ENCODE data around the gene UQCC2.

The UQCC2 gene

DNA sequence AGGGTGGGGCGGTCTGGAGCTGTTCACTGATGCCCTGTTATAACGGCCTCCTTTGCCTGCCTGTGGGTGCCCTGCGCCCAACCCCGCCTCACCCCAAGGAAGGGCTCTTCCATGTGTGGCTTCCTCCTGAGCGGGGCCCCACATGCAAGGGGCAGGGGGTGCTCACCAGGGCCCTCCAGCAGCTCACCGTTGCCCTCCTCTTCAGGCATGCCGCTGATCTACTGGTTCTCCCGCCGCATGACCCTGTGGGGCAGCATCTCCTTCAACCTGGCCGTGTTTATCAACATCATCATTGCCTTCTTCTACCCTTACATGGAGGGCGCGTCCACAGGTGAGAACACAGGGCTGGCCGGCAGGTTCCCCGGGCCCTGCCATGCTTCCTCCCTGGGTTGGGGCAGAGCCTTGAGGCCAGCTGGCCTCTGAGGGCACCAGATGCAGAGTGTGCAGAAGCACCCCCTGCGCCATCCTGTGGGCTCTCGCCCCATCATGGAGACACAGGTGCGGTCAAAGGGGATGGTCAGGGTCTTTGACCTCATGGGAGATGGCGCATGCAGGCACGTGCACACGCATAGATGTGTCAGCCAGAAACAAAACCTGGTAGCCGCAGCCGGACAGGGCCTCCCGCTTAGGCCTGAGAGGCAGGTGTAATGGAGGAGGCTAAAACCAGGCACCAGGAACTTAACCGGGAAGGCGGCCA lies 22.9 kb downstream of the UQCC2 start:
- DNase-seq = no peak

DNA sequence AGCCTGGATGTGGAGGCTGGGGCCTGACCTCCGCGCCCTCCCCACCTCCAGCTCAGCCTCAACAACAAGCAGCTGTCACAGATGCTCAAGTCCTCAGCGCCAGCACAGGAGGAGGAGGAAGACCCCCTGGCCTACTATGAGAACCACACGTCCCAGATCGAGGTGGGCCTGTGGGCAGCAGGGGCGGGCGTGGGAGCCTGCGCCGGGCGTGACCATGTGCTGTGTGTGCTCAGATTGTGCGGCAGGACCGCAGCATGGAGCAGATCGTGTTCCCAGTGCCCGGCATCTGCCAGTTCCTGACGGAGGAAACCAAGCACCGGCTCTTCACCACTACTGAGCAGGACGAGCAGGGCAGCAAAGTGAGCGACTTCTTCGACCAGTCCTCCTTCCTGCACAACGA lies 23.5 kb downstream of the UQCC2 start:
- DNase-seq = no peak

DNA sequence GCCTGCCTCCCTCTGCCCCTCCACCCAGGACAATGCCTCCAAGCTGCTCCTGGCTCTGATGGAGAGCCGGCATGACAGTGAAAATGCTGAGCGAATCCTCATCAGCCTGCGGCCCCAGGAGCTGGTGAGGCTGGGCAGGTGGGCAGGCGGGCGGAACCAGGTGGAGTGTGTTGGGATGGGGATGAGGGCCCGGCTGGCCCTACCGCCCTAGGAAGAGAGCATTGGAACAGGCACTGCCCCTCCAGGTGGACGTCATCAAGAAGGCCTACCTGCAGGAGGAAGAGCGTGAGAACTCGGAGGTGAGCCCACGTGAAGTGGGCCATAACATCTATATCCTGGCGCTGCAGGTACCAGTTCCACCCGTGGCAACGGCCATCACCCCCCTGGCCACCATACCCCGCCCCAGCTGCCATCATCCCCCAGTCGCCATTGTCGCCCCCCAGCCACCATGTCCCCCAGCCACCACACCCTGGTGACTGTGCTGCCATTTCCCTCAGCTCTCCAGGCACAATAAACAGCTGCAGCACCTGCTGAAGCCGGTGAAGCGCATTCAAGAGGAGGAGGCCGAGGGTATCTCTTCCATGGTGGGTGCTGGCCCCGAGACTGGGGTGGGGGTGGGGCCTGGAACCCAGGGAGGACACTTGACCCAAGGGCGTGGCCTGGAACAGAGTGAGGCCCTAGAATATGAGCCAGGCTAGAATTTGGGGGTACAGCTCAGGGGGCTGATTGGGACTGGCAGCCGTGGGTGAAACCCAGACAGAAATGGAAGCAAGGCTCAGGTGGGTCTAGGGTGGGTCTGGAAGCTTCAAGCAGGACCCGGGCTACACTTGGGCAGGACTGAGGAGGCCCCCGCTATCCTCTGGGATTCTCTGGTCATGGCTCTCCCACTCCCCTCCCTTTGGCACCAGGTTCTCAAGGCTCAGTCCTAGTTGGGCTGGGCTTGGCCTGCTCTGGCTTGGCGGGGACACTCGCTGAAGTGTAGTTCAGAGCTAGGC lies 24.2 kb downstream of the UQCC2 start:
- DNase-seq = no peak

DNA sequence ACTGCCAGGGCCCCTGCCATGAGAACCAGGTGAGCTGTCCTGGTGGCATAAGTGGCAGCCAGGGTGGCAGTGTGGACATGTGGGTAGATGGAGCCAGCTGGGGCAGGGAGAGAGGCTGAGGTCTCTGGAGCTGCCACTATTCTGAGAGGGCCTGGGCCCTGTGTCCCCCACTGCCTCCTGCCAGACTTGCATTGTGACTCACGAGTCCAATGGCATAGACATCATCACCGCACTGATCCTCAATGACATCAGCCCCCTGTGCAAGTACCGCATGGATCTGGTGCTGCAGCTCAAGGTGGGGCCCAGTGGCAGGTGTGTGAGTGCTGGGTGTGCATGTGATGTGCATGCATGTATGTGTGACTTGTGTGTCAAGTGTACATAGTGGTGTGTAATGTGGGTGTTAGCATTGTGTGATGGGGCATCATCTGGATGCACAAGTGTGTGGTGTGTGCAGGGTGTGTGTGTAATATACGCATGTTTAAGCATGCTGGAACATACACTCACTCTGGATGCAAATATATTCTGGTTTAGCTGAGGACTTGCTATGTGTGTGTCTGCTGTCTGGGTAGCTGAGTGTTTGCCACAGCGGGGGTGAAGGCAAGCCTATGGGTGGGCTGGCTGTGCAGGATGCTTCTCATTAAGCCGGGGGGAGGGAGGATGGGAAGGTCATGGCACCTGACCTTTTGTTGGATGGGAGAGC lies 25.1 kb downstream of the UQCC2 start:
- no peak for DNase-seq

DNA sequence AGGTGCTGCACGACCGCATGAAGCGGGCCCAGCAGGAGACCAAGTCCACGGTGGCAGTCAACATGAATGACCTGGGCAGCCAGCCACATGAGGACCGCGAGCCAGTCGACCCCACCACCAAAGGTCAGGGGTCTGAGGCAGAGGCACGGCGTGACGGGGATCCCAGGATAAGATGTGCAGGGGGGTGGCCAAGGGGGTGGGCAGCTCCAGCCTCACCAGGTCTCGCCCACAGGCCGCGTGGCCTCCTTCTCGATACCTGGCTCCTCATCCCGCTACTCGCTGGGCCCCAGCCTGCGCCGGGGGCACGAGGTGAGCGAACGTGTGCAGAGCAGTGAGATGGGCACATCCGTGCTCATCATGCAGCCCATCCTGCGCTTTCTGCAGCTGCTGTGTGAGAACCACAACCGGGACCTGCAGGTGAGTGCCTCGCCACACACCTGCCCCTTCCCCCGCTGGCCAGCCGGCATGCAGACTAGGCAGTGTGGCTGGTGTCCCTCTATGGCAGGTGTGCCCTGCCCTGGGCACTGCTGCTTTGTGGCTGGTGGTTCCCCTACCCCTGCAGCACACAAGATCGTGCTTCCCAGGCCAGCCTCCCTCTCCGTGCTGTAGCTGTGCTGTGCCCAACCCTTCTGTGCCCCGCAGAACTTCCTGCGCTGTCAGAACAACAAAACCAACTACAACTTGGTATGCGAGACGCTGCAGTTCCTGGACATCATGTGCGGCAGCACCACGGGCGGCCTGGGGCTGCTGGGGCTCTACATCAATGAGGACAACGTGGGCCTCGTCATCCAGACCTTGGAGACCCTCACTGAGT lies 25.9 kb downstream of the UQCC2 start:
- no peak for DNase-seq

DNA sequence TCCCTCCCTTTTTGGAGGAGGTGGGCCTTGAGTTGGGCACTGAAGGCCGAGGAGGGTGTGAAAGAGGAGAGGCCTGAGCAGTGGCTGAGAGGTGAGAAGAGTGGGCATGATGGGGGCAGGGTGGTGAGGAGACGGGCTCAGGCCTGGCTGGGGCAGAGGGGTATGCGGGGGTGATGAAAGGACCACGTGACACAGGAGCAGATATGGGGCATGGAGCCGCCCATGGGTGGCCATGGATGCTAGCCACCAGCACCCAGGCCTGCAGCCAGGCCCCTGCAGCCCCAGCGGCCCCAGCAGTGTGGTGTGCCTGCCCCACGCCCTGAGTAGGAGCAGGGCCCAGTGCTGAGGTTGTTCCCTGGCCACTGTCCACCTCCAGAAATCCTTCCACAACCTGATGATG lies 26.5 kb downstream of the UQCC2 start:
- no peak for DNase-seq

DNA sequence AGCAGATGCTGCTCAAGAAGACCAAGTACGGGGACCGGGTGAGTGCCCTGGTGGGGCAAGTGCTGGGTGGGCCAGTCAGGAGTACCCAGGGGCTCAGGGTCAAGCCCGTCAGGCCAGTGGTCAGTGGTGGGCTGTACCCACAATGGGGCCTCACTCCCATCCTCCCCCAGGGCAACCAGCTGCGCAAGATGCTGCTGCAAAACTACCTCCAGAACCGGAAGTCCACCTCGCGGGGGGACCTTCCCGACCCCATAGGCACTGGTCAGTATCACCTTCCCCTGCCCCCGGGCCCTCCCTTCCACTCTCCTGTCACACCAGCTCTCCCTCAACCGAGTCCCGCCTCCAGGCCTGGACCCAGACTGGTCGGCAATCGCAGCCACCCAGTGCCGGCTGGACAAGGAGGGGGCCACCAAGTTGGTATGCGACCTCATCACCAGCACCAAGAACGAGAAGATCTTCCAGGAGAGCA lies 27.0 kb downstream of the UQCC2 start:
- DNase-seq = no peak

DNA sequence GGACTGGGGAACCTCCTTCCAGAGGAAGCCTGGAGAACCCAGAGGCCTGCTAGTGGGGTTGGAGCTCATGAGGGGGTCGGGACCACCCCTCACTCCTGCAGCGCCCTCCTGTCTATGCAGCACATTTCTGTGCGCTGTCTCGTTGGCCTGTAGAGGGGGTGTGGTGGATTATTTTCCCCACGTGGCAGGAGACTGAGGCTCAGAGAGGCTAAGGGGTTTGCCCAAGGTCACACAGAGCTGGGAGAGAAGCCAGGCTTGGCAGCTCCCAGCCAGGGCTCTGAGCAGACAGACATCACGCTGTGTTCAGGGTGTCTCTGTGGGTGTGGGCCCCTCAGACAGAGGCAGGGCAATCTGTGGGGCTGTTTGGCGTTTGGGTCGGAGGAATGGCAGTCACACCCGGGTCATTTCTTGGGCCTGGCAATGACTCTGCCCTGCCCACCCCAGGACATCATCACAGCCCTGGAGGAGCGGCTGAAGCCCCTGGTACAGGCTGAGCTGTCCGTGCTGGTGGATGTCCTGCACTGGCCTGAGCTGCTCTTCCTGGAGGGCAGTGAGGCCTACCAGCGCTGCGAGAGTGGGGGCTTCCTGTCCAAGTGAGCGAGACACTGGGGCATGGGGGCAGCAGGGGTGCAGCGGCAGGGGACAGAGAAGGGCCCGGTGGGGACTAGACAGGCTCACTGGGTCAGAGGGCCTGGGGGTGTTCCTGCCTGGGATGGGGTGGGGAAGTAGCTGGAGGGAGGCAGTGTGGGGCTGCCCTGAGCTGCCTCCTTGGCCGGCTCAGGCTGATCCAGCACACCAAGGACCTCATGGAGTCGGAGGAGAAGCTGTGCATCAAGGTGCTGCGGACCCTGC lies 27.7 kb downstream of the UQCC2 start:
- no peak for DNase-seq

DNA sequence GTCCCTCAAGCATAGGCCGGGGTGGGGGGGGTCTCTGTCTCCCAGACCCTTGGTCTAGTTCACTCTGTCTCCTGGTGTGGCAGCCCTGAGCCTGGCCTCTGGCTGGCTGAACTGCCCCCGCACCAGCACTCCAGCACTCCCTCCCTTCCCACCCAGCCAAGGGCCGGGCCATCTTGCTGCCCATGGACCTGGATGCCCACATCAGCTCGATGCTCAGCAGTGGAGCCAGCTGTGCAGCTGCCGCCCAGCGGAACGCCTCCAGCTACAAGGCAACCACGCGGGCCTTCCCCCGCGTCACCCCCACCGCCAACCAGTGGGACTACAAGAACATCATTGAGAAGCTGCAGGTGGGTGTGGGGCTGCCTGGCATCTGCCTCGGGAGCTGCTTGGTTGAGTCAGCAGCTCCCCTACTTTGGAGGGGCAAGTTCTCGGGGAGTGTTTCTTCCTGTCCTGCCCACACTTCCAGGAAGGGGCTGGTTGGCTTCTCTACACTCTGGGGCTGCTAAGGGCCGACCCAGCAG lies 28.4 kb downstream of the UQCC2 start:
- DNase-seq = no peak

DNA sequence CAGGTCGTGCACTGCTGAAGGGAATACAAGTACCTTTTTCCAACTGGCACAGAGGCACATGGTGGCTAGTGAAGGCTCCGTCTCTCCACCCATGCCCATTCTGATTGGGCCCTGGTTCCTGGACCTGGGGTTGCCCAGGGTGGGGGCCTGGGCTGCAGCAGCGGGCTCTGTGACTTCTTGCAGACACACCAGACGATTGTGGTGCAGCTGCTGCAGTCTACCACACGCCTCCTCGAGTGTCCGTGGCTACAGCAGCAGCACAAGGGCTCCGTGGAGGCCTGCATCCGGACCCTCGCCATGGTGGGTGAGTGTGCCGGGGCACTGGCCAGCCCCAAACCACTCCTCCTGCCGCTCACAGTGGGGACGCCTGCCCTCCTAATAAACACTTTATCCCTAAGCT lies 29.2 kb downstream of the UQCC2 start:
- no peak for DNase-seq

DNA sequence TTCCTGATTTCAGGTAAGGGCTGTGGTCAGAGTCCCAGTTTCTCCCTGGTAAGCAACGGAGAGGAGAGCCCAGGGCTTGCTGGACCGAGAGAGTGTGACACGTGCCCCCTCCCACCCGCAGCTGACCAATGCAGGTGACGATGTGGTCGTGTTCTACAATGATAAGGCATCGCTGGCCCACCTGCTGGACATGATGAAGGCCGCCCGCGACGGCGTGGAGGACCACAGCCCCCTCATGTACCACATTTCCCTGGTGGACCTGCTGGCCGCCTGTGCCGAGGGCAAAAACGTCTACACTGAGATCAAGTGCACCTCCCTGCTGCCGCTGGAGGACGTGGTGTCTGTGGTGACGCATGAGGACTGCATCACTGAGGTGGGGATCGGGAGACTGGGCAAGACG lies 31.7 kb downstream of the UQCC2 start:
- no peak for DNase-seq

DNA sequence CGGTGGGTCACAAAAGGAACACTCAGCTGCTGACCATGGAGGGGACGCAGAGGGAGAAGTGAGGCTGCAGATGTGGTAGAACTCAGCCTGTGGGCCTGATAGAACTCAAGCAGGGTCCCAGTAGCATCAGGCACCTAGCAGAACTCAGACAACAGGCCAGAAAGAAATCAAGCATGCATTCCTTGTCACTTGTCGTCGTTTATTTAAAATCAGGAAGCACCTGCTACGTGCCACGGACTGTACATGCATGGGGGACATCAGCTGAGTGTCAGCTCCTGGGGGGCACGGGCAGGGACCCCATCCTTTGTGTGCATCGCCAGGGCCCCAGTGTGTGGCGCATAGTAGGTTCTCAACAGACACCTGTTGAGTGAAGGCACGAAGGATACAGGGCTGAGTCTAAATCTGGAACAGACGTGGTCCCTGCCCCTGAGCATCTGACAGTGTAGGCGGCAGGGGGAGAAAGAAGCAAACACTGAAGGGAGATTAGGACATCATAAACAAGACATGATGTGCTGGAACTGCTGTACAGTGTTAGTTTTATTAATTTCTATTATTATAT lies 32.5 kb downstream of the UQCC2 start:
- DNase-seq = no peak

DNA sequence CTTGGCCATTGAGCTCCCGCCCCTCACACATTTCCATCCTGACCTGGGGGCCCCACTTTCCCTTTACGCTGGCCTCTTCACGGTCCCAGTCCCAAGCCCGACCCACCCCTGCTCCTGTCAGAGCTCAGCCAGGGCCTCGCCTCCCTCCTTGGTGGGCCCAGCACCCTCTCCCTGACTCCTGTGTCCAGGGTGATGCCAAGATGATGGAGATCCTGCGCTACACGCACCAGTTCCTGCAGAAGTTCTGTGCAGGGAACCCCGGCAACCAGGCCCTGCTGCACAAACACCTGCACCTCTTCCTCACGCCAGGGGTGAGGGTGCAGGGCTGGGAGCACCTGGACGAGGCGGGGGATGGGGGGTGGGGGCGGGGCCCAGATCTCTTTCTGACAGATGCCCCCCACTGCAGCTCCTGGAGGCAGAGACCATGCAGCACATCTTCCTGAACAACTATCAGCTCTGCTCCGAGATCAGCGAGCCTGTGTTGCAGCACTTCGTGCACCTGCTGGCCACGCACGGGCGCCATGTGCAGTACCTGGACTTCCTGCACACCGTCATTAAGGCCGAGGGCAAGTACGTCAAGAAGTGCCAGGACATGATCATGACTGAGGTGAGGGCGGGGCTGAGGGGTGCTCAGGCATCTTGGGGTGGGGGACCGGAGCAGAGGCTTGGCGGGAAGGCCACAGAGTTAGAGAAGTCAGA lies 33.1 kb downstream of the UQCC2 start:
- DNase-seq = no peak

DNA sequence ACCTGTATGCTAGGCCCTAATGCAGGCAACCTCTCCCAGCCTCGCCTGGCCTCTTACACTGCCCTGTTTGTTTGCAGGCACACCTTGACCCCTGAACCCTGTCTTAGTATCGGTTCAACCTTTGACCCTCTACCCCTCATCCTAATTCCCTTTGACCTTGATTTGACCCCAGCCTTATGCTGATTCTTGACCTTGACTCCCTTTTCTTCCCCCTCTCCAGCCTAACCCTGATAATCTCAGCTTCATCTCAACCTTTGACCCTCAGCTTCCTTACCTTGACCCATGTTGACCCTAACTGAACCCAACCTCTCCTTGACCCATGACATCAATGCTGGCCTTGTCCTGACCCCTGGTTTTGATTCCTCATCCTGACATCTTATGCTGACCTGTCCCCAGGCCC lies 33.8 kb downstream of the UQCC2 start:
- no peak for DNase-seq

DNA sequence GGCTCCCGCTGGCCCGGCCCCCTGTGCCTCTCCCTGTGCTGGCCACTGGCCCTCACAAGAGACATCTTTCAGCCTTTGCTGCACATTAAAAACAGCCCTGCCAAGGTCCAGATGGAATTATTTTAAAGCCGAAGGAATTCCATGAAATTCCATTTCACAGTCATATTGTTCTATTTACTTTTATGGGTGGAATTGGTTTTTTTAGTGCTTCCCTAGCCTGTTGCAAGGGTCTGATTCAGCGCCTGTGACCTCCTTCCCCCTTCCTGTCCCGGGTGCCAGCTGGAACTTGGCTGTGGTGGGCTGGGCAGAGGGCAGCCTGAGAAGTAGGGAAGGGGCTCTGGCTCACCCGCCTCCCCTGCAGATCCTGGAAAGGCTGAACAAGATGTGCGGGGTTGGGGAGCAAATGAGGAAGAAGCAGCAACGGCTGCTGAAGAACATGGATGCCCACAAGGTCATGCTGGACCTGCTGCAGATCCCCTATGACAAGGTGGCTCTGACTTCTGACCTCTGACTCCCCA lies 34.3 kb downstream of the UQCC2 start:
- DNase-seq = no peak

DNA sequence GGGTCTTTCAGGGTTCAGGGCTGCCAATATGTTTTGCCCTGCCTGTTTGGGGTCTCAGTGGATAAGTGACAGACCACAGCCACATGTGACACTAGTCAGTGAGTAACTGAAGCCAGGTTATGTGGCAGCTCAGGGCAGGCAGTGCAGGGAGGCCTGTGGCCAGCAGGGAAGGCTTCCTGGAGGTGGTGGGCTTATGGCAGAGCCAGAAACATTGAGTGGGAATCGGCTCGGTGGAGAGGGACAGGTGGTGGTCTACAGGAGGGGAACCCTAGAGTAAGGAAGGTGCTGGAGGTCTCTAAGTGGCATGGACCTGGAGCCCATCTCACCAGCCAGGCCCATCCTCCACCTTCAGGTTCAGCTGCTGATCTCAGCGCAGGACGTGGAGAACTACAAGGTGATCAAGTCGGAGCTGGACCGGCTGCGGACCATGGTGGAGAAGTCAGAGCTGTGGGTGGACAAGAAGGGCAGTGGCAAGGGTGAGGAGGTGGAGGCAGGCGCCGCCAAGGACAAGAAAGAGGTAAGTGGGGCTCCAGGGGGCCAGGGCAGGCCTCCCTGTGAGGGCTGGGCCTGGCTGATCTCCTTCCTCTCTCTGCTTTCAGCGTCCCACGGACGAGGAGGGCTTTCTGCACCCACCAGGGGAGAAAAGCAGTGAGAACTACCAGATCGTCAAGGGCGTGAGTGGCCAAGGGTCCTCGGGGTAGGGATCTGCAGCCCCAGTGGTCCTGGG lies 34.9 kb downstream of the UQCC2 start:
- DNase-seq = no peak

DNA sequence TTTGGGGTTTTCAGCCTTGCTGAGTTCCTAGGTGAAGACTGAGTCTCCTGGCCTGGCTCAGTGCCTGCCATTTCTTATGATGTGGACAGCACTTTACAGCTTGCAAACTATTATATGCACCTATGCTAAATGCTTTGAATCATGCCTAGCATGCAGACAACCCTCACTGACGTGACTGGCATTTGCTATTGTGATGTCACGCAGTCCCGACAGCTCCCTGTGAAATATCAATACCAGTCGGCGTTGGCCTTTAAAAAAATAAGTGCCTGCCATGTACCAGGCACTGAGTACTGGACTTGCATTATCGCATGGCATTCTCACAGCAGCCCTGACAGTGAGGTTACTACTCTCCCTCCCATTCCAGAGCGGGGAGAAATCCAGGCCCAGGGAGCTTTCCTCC lies 35.5 kb downstream of the UQCC2 start:
- no peak for DNase-seq

DNA sequence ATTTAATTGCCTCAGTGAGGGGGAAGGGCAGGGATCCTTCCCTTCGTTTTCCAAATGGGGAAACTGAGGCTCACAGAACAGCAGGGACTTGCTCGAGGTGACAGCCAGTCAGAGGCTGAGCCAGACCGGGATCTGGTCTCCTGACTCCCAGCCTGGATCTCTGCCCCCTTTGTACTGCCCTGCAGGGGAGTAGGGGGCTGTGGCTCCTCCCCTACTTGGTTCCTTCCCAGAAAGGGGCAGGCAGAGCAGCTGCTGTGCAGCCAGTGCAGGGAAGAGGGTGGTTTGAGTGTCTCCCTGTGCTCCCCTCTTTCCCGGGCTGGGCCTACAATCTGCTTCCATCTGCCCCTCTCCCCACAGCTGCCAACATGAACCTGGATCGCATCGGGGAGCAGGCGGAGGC lies 37.6 kb downstream of the UQCC2 start:
- DNase-seq = no peak

DNA sequence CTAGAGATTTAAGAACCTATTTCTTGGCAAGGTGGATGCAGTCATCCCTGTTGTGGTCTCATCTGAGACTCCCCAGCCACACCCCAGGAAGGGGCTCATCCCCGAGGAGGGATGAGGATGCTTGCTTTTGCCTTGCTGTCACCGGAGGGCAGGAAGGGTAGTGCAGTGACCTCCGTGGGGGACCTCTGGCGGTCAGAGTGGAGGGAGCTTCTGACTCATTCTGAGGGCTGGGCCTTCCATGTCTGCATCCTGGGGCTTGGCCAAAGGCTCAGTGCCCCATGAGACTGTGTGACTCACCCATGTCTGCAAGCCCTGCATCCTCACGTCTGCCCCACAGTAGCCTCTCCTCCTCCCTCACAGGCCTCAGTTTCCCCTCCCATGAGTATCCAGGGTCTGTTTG lies 38.7 kb downstream of the UQCC2 start:
- DNase-seq = no peak

DNA sequence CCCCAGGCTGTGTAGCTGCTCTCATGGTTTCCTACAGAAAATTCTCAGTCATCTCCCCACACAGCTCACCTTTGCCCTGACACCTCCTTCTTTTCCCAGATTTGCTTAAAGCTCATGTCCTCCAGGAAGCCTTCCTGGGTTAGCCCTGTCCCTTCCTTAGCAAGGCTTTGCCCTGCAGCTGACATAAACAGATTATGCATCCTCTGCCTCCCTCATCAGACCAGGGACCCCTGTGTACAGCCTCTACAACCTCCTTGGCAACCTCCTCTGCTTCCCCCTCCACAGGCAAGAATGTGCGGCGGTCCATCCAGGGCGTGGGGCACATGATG lies 39.8 kb downstream of the UQCC2 start:
- no peak for DNase-seq
